ENCODE measurements around the gene CTNNA2.

GRCh38 chr2:80462654-80463053 is 949.8 kb downstream of the CTNNA2 start:
- TF ChIP-seq CTCF (IDR thresholded peaks at IDR 0.05) (no peak), POLR2A (IDR thresholded peaks at IDR 0.05) (no peak), EP300 (IDR thresholded peaks at IDR 0.05) (no peak)
